HG03432 (cell line): ENCODE data around the gene NPHP4.

Experiments
- ATAC-seq: cut with Tn5 transposase; IDR thresholded peaks from one replicate; pipeline ENCODE4 v1.9.1; 2021; ENCODE audit warnings: mild to moderate bottlenecking, moderate library complexity; ENCODE audit not compliant: unreplicated experiment

NPHP4 gene

GRCh38 chr1:5992026-5992813 is at the start of gene NPHP4:
NPHP4 (minus strand) TSS chr1:5992425; CDS start chr1:5986289, 6,136 bp downstream.
- peak; percentile 88 for ATAC-seq

GRCh38 chr1:6041432-6042062 is 49.3 kb upstream of the NPHP4 start:
- ATAC-seq = no peak

GRCh38 chr1:6040861-6041415 is 48.7 kb upstream of the NPHP4 start:
- ATAC-seq = no peak

GRCh38 chr1:6040444-6040843 is 48.2 kb upstream of the NPHP4 start:
- ATAC-seq = no peak

- ATAC-seq = no peak
Measured at GRCh38 chr1:6039031-6039430, 46.8 kb upstream of the NPHP4 start.

- no peak for ATAC-seq
Measured at GRCh38 chr1:6038603-6039002, 46.4 kb upstream of the NPHP4 start.

GRCh38 chr1:6037338-6037762 is 45.1 kb upstream of the NPHP4 start:
- peak; percentile 80 for ATAC-seq

GRCh38 chr1:6035719-6036118 is 43.5 kb upstream of the NPHP4 start:
- no peak for ATAC-seq

- ATAC-seq = no peak
Measured at GRCh38 chr1:6035303-6035702, 43.1 kb upstream of the NPHP4 start.

GRCh38 chr1:6034750-6035096 is 42.5 kb upstream of the NPHP4 start:
- ATAC-seq = no peak

GRCh38 chr1:6033986-6034749 is 41.9 kb upstream of the NPHP4 start:
- ATAC-seq = no peak

GRCh38 chr1:6033124-6033523 is 40.9 kb upstream of the NPHP4 start:
- ATAC-seq = no peak

- ATAC-seq = no peak
Measured at GRCh38 chr1:6030547-6031261, 38.5 kb upstream of the NPHP4 start.

GRCh38 chr1:6030132-6030531 is 37.9 kb upstream of the NPHP4 start:
- no peak for ATAC-seq

GRCh38 chr1:6029351-6029750 is 37.1 kb upstream of the NPHP4 start:
- ATAC-seq = no peak

- ATAC-seq = peak; percentile 33
Measured at GRCh38 chr1:6028042-6028850, 36.0 kb upstream of the NPHP4 start.

- ATAC-seq = no peak
Measured at GRCh38 chr1:6027591-6027990, 35.4 kb upstream of the NPHP4 start.

- ATAC-seq = peak; percentile 79
Measured at GRCh38 chr1:6026095-6026809, 34.0 kb upstream of the NPHP4 start.
